ENCODE data around the gene HNRNPUL2.
A peak's percentile ranks its signal among the peaks of the same experiment; 100 is the strongest.

HNRNPUL2 gene

DNA sequence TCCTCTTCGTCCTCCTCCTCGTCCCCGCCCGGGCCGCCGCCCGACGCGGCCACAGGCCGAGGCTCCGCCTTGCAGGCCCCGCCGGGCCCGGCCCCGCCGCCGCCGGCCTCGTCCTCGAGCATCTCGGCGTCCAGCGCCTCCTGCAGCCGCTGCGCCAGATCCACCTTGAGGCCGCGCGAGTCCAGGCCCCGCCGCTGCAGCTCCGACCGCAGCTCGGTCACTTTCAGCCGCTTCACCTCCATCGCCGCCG is 417 bp downstream of the HNRNPUL2 start:
- no peak for DNase-seq (ENCODE audit: low read depth)

DNA sequence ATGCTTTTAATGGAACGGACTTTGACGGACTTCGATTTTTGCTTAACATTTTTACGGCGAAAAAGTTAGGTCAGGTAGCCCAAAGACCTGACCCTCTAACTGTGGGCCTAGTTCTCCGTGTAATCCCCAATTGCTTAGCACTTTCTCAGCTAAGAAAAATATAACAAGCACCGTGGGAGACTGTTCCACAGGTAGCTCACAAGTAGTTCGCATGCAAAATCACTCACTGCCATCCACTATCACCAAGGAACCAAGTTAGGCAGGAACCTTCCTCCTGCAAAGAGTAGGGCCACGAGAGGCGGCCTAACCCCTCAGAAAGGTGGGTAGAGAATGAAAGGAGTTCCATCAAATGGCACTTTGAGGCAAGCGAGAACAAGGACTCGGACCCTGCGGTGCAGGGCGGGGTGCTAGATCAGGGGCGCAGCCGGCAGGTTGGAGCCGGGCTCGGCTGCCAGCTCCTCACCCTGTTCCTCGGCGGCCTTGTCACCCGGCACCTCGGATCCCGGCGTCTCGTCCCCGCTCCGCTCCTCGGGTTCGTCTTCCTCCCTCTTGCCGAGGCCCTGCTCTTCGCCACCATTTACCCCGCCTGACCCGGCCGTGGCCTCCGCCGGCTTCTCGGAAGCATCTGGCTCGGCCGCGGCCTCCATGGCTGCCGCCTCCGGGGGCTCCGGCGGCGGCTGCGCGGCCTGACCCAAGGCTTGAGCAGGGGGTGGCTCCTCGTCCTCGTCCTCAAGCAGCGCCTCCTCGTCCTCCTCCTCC is 922 bp downstream of the HNRNPUL2 start:
- DNase-seq (ENCODE audit: low read depth) = peak; percentile 4

DNA sequence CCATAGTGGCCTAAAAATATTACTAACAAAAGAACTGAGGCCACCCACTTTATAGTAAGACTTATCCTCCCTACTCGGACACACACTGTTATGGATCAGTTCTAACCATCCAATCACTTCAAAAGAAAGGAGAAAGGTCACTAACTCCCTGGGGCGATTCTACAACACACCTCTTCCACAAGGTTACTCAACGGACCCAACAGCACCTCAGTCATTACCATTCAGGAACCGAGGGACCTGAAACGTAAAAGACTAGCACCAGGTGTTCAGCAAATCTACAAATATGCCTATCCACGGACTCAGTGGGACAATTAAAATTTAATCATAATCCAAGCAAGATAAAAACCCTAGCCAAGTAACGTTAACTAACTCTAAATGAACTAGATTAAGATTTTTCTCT is 1.6 kb downstream of the HNRNPUL2 start:
- no peak for DNase-seq (ENCODE audit: low read depth)

DNA sequence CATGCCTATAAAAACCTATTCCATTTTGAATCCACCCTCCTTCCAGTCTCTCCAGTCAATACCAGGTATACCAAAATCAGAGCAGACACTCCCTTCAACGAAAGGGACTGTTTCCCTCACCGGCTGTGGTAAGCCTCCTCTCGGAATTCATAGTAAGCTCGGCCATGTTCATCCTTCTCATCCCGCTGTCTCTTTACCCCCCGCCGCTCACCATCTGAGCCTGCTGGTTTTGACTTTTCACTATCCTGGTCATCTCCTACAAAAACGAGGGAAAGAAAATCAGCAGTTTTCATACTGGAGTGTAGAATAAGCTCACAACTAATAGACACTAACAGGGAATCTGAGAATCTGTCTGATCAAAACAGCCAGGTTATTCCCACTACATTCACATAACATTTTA is 3.1 kb downstream of the HNRNPUL2 start:
- DNase-seq (ENCODE audit: low read depth) = no peak

DNA sequence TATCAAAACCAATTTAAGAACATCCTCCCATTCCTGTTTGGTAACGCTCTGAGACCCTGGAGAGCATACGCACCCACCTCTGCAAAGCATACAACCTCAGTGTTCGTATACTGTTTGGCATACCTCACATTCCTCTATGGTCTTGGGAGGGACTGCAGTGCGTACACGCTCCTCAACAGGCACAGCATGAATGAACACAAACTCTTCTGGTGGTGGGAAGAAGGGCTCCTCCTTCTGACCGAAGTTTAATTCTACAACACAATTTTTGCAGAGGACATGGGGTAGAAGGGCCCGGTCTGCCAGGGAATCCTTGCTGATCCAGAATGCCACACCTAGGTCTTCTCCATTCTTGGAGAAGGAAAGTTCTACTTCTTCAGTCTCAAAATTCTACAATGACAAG is 5.3 kb downstream of the HNRNPUL2 start:
- DNase-seq (ENCODE audit: low read depth) = no peak

DNA sequence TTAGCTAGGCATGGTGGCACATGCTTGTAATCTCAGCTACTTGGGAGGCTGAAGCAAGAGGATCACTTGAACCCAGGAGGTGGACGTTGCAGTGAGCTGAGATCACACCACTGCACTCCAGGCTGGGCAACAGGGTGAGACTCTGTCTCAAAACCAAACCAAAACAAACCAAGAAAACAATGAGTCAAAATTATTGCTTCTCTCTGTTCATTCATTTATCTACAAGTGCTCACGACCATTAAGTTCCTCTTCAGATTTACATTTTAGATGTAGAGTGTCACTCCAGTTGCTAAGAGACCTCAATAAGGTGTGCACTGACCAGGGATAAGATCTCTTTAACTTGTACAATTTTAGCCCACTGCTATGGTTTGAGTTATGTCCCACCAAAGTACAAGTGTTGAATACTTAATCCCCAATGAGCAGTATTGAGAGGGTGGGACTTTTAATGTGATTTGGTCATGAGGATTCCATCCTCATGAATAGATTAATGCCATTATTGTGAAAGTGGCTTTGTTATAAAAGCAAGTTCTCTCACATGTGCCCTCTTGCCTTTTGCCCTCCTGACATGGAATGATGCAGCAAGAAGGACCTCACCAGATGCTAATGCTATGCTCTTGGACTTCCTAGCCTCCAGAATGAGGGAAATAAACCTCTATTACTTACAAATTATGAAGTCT is 7.8 kb downstream of the HNRNPUL2 start:
- DNase-seq (ENCODE audit: low read depth) = no peak

DNA sequence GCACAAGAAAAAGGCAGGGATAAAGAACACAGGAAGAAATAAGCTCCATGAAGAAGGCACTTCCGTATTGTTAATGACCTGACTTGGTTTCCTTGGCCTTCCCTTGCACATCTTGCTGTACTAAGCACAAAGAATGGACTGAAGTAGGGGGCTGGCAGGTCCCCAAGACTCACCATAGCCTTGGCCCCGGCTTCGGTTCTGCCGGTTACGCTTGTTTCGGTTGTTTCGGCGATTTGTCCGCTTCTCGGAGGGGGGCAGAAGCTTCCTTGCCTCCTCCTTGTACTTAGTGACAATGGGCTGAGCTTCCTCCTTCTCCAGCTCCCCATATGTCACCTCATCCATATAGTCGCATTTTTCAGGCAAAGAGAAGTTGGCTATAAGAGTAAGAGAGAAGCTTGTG is 10.4 kb downstream of the HNRNPUL2 start:
- DNase-seq (ENCODE audit: low read depth) = no peak

DNA sequence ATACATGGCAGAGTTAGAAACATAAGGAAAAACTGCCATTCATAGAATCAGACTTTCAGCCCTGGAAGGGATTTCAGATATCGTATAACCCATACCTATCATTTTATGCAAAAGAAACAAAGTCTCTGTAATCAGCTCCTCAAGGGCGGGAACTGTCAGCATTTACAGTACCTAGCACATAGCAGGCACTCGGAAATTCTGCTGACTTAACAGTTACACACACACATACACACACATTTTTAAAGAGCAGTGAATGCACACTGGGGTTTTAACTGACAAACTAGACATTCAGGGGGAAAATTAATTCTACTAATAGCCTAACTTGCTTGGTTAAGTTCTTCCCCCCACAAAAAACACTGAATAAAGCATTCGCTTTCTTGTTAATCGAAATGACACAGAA is 11.1 kb downstream of the HNRNPUL2 start:
- no peak for DNase-seq (ENCODE audit: low read depth)

DNA sequence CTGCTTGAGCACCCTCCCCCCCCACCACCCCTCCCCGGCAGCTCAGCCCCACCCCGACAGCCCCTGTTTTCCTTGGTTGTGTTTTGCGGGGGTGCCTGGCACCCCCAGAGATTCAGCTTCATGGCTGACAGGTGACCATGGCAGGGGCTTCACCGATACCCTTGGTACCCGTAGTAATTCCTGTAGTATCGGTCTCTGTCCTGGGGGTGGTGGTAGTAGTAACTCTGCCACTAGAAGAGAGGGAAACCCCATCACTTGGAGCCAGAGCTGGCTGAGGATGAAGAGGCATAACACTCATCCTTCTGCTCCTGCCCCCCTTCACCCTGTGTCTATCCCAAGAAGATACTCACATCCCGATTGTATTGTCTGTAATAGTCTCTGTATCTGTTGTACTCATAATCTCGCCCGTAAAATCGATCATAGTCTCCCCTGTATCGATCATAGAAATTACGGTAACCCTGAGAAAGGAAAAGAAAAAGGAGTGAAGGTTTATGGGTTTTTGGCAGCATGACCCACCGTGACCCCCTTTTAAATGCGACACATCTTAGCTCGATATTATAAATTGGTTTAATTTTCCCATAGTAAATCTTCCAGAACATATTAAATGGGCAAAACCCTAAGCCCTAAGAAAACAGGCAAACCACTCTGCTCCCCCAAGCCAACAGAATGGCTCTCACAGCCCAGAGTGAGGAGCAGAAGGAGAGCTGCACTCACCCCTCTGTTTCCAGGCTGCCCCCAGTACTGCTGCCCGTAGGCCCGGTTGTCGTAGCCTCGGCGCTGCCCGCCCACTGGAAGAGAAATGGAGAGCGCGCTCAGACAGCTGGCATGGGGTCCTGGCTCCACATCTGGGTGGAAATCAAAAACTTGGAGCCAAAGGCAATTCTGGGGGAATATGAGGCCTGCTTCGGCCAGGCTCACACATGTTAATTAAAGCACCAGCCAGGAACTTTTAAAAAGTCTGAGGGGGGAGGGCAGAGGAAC is 11.8 kb downstream of the HNRNPUL2 start:
- DNase-seq (ENCODE audit: low read depth) = no peak

DNA sequence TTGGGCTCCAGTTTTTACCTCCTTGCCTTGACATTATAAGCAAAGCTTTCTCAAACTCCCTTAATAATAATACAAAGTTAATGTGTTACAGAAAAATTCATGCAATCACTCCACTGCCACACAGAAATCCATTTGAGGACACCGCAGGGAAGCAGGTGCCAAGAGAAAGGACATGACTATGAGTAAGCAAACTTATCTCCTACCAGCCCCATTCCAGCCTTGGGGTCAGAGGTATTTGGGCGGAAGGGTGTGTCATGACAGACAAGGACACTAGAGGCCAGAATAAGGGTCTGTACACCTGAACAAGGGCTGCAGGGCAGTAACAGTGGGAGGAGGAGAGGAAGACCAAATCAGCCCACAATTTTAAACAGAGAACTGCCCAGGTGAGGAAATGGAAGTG is 13.9 kb downstream of the HNRNPUL2 start:
- DNase-seq (ENCODE audit: low read depth) = no peak

DNA sequence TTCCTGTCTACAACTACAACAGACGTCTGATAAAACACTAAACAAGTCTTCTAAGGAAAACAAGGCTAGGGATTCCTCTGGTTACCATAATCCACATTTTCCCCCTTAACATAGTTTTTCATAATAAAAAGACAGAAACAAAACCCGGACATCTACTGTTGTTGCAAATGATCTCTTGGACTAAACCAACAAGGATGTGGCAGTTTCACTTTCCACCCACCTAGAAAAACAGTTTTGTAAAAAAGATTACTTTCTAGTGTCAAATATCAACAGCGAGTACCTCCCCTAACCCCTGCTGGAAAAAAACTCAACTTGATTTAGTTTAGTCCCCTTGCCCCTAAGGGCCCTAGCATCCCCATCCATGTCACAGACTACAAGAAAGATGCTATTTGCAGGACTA is 14.4 kb downstream of the HNRNPUL2 start:
- DNase-seq (ENCODE audit: low read depth) = no peak

DNA sequence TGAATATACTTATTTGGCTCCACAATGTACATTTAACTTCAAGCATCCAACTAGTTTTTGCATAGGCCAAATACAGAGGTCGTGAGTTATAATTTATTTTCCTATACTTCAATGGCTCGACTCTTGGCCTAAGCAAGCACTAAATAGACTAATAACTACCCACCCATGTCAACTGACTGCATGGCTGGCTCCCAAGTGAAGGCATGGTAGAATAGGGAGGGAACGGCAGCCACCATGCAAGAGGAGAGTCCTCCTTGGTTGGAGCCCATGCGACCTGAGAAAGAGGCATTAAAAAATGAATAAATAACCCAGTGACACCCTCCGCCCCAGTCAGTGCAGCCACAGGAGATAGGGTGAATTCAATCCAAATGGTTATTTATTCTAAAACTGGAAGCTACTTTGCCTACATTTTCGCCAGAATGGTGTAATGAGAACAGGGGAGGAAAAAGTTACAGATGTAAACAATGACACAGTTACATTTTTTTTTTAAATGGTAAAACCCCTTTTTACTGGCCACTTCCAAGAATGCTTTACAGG is 14.9 kb downstream of the HNRNPUL2 start:
- no peak for DNase-seq (ENCODE audit: low read depth)

DNA sequence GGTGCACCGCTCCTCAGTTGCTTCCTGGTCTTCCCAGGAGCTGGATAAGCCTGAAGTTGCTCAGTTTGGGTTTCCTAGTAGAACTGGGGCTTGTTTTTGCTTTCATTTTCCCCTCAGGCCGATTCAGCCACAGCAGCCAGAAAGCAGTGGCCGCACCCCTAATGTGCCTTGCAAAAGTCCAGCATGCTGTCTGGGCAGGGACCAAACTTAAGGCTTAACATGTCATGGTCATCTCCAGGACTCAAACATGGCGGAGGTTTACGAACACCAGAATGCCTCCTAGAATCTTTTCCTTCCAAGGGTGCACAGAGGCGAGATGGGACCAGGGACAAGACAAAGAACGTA is 17.3 kb downstream of the HNRNPUL2 start:
- DNase-seq (ENCODE audit: low read depth) = no peak

DNA sequence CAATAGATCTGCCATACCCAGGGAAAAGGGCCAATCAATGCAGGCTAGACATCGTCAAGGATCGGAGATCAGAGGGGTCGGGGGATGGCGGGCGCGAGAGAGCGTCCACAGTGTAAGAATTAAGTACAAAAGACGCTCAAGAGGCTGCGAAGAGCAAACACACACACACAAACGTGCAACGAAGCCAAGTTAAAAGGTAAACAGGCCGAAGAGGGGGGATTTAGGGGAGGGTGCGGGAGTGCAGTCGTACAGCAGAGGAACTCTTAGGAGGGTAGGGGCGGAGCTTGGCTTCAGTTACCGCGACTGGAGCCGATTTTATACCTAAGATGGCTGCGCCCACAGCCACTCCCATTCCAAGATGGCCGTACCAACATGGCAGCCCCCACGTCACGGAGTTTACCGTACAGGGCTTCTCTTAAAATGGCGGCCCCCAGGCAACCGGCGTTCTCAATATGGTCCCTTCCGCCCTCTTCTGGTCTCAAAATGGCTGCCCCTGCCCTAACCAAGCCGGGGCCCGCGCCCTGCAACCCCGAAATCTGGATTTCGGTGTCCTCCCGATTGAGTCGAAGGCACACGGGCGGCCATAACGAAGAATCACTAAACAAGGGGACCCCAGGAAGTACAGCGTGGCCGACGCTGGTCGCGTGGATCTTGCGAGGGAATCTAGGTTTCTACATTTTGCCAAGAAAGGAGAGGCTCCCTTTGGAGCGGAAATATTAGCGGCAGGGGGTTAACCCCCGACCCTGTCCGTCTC is 17.8 kb downstream of the HNRNPUL2 start:
- peak; percentile 95 for DNase-seq (ENCODE audit: low read depth)

DNA sequence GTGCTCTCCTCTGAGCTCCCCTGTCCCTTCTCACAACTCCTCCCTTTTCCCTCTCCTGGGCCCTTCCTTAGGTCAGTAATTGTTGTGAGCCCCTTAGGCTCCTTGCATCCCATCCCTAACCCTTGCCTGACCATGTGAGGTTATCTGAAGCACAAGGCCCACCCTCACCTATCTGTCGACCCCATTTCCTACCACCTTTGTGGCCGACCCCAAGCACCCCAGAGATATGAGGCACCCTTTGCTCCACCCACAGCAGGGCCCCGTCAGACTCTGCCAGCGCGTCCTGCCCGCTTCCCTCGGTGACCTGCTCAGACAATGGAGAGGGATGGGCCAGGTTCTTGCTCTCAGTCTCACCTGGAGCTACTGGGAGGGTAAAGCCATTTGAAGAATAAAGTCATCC is 18.5 kb downstream of the HNRNPUL2 start:
- peak; percentile 23 for DNase-seq (ENCODE audit: low read depth)

DNA sequence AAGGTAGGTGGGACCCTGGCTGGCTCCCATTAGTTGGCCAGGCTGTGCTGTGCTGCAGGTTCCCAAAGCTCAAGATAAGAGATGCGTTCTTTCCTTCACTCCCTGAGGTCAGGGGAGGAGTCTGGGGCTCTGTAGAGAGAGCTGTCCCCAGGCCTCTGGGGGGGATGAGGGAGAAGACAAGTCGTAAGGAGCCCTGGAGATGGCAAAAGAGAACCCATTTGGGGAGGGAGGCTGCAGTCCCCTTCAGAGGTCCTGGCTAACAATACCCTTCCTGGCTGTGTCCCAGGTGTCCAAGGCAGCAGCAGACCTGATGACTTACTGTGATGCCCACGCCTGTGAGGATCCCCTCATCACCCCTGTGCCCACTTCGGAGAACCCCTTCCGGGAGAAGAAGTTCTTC is 18.9 kb downstream of the HNRNPUL2 start:
- DNase-seq (ENCODE audit: low read depth) = no peak

DNA sequence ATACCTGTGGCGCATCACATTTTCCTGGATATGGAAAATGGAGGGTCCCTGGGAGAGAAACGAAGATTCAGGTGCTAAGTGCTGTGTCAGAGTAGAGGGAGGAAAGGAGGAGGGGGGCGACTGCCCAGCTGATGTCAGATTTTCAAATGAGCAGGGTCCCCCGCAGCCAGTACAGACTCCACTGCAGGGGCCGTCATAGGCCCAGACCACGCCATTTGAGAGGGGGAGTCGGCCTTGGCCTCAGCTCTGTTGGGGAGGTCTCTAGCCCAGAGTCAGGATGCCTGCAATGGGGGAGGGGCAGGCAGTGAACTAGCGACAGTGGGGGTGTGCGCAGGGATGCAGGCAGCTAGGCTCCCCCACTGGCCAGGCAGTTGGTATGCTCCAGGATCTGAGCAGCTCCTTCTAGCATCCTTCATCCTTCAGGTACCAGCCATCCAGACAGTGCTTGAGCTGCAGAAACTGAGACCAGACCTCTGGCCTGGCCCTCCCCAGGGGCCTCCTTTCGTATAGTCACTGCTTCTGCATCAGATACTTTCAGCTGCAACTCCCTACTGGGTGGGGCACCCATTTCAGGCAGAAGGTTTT is 19.9 kb downstream of the HNRNPUL2 start, which contains the start of the genes BSCL2 and GNG3:
TSS of gene BSCL2 (minus strand) at position 148 of the 585 bp plus-strand sequence. CDS start 229 bp downstream, outside the sequence.
TSS of gene GNG3 (plus strand) at position 400 of the 585 bp plus-strand sequence. CDS start 620 bp downstream, outside the sequence.
- DNase-seq (ENCODE audit: low read depth) = no peak

DNA sequence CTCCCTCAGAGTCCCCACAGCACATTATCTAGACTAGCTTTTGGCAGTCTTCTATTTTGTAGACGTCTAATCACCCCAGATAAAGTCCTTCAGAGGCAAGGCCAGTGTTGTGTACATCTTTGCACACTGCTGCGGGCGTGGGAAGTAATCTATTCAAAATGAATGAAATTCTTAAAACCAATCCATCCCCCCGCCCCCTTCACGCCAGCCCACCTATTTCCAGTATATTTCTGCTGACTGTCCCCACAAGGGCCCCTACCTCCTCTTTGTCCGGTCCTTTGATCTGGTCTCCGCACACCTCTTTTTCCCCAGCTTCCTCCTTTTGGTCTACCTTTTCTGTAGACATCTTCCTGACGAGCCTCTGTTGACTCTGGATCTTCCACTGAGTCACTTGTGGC is 20.4 kb downstream of the HNRNPUL2 start:
- DNase-seq (ENCODE audit: low read depth) = no peak

DNA sequence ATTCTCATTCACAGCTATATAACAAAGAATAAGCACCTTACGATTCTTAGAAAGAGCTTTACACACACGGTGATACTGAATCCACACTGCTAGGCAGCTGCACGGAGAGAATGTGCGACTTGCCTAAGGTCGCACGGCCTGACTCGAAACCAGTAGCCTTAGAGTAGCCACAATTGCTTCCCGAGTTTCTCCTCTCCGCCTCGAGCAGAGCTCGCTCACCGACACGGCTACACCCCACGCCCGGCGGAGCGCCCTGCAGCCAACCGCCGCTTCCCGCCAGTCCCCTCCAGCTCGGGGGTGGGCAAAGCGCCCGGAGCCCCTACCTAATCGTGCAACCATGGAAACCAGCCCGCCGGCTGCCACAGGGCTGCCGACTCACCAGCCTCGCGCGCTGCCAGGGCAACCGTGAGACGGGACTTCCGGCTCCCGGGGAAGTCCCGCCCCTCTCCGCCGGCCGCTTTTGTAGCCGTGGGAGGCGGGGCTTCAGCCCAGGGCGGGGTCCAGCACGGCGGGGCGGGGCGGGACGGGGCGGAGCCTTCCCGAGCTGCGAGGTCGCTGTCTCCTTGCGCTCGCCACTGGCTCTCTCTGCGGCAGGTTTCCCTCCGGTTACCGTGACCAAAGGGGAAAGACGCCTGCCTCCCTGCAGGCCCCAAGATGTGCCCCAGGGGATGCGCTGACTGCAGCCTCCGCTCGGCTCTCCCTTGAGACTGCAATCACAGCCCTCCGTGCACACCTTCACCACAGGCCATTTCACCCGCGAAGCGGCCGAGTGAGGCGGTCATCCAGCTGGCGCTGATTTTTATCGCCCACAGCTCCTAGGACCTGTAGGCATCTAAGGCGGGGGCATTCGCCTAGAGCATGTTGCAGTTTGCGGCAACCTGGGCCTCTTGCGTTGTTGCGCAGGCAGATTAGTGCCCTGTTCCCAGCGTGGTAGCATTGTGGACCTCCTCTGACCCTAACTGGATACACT is 21.1 kb downstream of the HNRNPUL2 start:
- DNase-seq (ENCODE audit: low read depth) = peak; percentile 93

DNA sequence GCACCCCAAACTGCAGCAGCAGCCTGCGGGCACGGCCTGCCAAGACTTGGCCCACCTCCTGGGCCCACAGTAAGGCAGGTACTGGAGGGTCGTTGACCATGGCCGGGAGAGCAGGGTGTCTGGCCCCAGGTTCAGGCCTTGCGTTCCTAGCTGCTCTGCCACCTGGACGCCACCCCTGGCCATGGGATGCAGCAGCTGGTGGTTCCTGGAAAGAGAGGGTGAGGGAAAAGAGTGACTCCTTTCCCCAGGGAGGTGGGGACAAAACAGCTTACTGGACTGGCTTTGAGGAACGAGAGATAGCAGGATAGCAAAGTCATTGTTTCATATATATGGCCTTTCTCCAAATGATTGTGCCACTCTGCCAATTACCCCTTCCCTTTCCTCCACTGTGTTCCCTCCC is 21.8 kb downstream of the HNRNPUL2 start:
- no peak for DNase-seq (ENCODE audit: low read depth)

All from T-helper 22 cell (primary cell).